GM23248 (cell line): ENCODE results near the gene CCZ1.

Experiments used
- EZH2 ChIP-seq: fragments of 200-600 bp; sonication (generic); IDR thresholded peaks from 2 replicates; pipeline ENCODE4 v1.6.1; 2018; ENCODE audit warnings: antibody characterized with exemption, mild to moderate bottlenecking; ENCODE audit not compliant: insufficient read depth, poor library complexity, severe bottlenecking
- EZH2phosphoT487 ChIP-seq: fragments of 200-600 bp; sonication (generic); IDR thresholded peaks from 2 replicates; pipeline ENCODE4 v1.6.1; 2018; ENCODE audit warnings: antibody characterized with exemption, moderate library complexity, mild to moderate bottlenecking, low read depth; ENCODE audit not compliant: insufficient read depth

DNA sequence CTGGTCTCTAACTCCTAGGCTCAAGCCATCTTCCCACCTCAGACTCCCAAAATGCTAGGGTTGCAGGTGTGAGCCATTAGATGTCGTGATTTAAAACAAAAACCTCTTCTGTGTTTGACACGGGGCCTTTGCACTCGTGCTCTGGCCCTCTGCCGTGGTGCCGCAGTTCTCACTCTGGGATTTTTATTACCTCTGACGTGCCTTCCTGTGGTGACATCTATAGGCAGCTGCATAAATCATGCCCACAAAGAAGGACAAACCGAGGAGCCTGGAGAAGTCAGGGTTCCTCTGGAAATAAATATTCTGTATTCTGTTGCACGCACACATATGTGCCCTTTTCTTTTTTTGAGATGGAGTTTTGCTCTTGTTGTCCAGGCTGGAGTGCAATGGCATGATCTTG is 43.8 kb upstream of the CCZ1 start:
- no peak for TF ChIP-seq EZH2
- no peak for TF ChIP-seq EZH2phosphoT487
